HG03439 (cell line): Measurements from ENCODE around the gene ZNF552.
A peak's percentile ranks its signal among the peaks of the same experiment; 100 is the strongest.
"Not testable (repeated sequence)": the region's sequence is repeated elsewhere in the genome, so short reads cannot be mapped to it uniquely, and the experiment has no call there.

ENCODE experiments used
- ATAC-seq: cut with Tn5 transposase; IDR thresholded peaks from one replicate; pipeline ENCODE4 v1.9.1; 2021; ENCODE audit warnings: mild to moderate bottlenecking, moderate library complexity; ENCODE audit not compliant: unreplicated experiment

Gene ZNF552

DNA sequence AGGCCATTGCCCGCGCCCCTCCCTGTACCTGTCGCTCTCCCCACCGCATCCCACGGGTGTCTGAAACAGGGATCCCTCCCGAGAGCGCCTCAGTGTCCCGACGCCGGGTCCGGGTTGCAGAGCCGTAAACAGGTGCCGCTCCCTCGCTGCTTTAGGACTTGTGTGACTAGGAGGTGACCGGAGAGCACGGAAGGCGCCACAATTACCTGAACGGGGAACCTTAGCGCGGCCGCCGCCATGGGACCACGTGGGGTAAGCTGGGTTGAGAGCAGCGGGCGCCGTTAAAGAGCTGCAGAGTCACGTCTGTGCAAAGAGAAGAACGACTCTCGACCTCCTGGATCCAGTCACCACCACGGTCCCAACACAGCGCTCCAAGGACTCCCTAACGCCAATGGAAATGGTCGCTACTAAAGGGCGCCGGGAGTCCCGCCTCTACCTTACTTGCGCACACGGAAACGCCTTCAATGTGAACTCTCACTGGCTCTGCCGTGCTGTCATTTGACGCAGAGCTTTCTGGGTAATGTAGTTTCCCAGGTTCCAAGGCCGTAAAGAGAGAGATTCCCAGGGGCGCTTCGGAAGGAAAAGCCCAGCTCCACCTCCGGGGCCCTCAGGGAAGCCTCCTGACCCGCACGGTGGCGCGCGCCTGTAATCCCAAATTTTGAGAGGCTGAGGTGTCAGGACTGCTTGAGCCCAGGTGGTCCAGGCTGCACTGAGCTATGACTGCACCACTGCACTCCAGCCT is at the start of gene ZNF552:
Gene ZNF552, minus strand, starts transcription at position 409 of the 742 bp plus-strand sequence. Its CDS starts 170 bp downstream, at position 239.
- ATAC-seq, result peak; percentile 61

DNA sequence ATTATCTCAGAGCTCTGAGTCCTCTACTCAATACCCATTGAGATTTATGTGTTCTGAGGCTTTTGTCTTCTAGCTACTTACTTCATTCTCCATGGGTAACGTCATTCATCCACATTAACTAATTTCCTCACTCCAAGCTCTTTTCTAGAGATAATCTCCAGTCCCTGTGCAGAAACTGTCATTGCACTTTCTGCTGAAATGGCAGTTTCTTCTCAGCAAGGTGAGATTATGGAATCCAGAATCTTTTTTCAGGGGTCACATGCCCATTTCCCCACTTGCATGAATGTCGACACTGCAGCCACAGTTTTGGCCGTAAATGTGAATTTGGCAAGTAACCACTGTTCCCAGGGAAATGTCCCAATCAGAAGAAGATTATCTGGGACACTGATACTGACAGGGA is 47.6 kb upstream of the ZNF552 start:
- not testable (repeated sequence) for ATAC-seq

DNA sequence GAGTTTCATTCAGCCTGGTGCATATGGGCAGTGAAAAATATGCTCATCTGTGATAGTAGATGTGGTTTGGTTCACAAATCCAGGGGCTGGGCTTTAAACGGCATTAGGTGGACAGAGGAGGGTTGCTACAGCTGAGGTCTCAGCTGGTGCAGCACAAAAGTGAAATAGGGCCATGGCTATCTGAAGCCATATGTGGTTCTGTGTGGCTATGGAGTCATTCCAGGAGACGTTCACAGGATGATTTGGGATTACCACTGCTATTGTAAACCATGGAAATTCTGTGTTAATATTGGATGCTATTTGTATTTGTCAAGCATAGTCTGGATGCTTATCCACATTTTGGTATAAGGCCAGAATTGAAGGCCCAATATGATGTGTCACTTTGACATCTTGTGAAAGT is 39.4 kb upstream of the ZNF552 start:
- ATAC-seq, result not testable (repeated sequence)

DNA sequence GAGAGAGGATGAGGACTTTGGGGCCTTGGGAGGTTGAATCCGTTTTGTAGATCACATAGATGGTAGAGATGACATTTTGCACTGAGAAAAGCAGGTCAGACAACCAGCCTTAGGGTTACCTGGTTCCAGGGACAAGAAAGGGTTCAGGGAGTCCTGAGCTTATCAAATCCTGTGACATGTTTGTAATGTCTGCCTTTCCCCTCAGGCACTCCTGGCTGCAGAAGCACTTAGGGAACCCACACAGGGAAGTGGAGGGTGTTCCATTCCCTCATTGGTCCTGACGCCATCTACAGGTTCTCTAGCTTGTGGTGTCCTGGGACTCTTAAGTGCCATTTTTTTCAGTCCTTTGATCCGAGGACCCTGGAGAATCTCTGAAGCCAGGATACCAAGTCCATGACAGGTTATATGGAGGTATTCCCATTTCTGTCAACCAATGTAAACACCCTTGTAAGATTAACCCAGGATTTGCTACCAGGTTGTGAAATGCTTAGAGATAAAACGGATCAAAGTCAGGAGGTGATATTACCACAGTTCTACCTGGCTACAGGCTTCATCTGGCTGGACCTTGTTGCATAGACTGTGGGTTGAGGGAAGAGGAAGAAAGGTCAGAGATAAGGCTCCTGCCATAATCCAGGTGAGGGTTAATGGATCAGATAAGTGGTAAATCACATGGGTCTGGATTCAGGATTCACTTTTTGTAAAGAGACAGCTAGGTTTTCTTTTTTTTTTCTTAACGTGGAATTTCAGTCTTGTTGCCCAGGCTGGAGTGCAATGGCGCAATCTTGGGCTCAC is 37.3 kb upstream of the ZNF552 start:
- not testable (repeated sequence) for ATAC-seq

DNA sequence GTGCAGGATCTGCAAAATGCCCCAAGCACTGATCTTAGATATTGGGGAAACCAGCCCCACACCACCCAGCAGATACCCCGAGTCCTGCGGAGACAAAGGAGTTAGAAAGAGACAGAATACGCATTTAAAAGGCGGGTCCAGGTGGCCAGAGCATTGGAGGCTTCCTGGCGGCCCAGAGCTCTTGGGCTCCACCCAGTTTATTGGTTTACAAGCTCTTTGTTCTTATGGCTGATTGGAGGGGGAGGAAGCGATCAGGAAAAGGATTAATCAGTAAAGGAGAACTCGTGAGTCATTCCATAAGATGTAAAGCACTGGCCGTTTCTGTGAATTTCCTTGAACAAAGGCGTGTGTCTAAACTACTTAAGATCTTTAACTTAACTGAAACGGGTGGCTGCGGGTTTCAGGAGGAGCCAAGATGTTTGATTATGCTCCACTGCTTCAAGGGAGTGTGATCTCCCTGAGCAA is 35.9 kb upstream of the ZNF552 start:
- ATAC-seq, result no peak

DNA sequence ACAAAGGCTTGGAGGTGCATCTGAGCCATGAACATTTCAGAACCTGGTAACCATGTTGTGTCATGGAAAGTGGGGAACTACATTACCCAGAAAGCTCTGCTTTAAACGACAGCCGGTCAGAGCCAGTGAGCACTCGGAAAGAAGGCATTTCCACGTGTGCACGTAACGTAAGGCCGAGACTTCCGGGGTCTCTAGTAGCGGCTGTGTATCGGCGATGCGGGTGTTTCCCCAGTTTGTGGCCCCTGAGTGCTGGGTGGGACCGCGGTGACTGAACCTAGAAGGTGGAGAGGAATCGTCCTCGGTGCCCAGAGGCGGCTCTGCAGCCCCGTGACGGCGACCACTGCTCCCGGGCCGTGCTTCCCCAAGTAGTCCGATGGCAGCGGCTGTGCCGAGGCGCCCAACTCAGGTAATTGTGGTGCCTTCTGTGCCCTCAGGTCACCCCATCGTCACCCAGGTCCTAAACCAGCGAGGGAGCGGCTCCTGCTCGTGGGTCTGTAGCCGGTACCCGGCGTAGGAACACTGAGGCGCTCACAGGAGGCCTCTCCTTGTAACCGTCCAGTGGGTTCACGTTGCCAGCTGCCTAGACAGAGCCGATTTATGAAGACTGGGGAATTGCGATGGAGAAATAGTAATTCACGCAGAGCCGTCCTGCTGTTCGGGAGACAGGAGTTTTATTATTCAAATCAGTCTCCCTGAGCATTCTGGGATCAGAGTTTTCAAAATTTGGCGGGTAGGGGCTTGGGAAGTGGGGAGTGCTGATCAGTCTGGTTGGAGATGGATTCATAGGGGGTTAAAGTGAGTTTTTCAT is 35.2 kb upstream of the ZNF552 start, which contains the start of gene ZNF587:
Gene ZNF587, plus strand, starts transcription at position 194 of the 808 bp plus-strand sequence. Its CDS starts 180 bp downstream, at position 374.
- ATAC-seq, result peak; percentile 92

DNA sequence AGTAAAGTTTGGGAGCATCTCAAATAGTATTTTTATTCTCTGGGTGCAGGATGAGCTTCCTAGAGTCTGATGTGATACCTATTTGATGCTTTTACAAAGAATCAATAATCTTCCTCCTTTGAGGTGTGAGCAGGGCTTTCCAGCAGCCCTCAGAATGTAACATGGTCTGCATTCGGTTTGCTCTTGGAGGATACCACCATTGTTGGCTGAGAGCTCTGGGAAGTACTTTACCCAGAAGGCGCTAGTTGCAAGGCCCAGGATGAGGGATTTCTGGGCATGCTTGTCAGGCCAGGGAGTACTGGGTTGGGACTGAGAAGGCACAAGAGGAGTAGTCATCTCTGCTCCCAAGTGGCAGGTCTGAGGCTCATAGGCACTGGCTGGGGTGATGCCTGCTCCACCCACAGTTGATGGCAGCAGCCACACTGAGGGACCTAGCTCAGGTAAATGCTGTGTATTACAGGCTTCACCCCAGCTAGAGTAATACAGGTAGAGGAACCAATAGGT is 34.5 kb upstream of the ZNF552 start:
- ATAC-seq, result peak; percentile 18

DNA sequence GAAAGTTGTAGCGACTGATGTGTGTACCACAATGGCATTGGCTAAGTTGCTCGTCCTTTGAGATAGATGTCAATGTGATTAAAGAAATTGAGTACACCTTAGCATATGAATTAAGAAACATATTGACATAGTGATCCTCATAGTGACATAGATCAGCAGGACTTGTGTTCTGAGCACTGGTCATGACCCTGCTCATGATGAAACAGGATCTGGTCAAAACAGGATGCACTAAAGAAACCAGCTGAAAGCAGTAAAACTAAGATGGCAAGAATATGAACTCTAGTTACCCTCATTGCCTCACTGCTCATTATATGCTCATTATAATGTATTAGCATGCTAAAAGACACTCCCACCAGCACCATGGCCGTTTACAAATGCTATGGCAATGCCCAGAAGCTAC is 32.5 kb upstream of the ZNF552 start:
- ATAC-seq, result not testable (repeated sequence)

DNA sequence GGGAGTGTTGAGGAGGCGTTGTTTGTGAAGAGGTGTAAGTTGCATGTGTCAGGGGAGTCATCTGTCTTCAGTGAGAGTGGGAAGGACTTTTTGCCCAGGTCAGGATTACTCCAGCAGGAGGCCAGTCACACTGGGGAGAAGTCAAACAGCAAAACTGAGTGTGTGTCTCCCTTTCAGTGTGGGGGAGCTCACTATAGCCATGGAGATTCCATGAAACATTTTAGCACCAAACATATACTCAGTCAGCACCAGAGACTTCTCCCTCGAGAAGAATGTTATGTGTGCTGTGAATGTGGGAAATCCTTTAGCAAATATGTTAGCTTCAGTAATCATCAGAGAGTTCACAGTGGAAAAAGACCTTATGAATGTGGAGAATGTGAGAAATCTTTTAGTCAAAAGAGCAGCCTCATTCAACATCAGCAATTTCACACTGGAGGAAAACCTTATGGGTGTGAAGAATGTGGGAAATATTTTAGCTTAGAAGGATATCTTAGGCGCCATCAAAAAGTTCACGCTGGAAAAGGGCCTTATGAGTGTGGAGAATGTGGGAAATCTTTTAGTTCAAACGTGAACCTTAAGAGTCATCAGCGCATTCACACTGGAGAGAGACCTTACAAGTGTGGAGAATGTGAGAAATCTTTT is 26.5 kb upstream of the ZNF552 start:
- ATAC-seq, result no peak

DNA sequence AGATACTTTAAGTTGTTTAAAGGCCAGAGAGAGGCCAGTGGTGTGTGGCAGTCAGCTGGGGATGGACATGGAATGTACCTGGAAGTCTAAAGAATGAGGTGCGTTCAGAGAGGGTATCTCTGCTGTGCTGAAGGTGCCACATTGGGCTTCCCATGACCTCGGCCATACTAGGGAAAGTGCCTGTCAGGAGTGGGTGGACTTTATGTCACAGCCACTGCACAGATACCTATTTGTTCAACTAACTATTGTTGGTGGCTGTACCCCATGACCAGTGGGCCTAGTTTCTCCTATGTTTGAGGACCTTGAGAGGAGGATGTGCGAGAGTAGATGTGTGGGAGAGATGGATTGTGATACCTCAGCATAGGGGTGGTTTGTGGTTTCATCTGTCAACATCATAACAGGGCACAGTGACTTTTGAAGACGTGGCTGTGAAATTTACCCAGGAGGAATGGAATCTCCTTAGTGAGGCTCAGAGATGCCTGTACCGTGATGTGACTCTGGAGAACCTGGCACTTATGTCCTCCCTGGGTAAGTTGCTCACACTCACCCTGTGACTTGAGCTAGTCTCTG is 24.0 kb upstream of the ZNF552 start:
- not testable (repeated sequence) for ATAC-seq

DNA sequence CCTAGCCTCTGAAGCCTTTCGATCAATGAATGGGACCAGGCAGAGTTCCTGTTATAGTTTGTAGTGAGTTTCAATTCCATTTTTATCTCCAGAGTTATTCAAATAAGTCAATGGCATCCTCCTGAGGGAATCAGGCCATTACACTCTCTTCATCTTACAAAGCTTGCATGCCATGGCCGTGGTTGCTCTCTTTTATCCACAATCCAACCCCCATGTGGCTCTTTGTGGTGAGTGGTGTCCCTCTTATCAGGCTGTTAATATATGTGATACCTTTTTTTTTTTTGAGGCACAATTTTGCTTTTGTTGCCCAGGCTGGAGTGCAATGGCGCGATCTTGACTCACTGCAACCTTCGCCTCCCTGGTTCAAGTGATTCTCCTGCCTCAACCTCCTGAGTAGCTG is 22.3 kb upstream of the ZNF552 start:
- not testable (repeated sequence) for ATAC-seq

DNA sequence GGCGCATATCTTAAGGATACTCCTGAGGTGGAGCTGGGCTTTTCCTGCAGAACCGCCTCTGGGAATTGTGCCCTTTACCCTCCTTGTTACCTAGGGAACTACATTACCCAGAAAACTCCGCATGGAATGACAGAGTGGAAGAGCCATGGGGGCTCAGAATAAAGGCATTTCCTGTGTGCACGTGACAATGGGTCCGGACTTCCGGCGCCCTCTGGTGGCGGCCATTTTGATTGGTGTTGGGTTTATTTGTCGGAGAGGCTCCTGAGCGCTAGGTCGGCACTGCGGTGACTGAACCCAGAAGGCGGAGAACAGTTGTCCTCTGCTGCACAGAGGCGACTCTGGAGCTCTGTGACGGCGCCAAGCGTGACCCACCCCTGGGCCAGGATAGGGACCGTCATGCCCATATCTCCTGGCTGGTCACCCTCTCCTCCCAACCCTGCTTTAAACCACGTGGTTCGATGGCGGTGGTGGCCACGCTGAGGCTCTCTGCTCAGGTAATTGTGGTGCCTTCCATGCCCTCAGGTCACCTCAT is 15.4 kb upstream of the ZNF552 start, which contains the start of gene ZNF587B:
Gene ZNF587B, plus strand, starts transcription at position 229 of the 532 bp plus-strand sequence. Its CDS starts 230 bp downstream, at position 459.
- ATAC-seq, result no peak

DNA sequence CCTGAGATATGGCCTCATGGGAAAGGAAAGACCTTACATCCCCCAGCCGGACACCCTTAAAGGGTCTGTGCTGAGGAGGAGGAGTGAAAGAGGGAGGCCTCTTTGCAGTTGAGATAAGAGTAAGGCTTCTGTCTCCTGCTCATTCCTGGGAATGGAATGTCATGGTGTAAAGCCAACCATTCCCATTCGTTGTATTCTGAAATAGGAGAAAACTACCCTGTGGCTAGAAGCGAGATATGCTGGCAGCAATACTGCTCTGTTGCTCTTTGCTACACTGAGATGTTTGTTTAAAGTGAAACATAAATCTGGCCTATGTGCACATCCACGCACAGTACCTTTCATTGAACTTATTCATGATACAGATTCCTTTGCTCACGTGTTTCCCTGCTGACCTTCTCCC is 14.6 kb upstream of the ZNF552 start:
- no peak for ATAC-seq

DNA sequence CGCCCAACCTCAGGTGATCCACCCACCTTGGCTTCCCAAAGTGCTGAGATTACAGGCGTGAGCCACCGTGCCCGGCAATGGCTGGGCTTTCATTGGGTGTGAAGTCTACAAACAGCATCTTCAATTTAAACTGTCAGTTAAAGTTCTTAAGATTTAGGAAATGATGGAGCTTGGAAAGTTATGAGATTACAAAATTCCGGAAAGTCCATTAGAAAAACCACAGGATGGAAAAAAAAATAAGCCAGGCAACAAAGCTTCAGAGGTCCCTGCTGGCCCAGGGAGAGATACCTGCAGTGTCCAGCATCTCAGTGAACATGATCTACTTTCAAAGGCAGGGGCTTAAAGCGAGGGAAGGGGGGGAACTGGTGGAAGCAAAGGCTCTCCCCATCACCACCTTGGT is 10.8 kb upstream of the ZNF552 start:
- no peak for ATAC-seq

DNA sequence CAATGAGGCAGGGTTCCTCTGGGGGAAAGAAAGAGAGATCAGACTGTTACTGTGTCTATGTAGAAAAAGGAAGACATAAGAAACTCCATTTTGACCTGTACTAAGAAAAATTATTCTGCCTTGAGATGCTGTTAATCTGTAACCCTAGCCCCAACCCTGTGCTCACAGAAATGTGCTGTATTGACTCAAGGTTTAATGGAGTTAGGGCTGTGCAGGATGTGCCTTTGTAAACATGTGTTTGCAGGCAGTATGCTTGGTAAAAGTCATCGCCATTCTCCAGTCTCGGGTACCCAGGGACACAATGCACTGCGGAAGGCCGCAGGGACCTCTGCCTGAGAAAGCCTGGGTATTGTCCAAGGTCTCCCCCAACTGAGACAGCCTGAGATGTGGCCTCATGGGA is 8.9 kb upstream of the ZNF552 start:
- not testable (repeated sequence) for ATAC-seq

DNA sequence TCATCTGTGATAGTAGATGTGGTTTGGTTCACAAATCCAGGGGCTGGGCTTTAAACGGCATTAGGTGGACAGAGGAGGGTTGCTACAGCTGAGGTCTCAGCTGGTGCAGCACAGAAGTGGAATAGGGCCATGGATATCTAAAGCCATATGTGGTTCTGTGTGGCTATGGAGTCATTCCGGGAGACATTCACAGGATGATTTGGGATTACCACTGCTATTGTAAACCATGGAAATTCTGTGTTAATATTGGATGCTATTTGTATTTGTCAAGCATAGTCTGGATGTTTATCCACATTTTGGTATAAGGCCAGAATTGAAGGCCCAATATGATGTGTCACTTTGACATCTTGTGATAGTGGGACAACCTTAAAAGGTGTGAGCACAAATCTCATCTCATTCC is 8.4 kb upstream of the ZNF552 start:
- ATAC-seq, result not testable (repeated sequence)

DNA sequence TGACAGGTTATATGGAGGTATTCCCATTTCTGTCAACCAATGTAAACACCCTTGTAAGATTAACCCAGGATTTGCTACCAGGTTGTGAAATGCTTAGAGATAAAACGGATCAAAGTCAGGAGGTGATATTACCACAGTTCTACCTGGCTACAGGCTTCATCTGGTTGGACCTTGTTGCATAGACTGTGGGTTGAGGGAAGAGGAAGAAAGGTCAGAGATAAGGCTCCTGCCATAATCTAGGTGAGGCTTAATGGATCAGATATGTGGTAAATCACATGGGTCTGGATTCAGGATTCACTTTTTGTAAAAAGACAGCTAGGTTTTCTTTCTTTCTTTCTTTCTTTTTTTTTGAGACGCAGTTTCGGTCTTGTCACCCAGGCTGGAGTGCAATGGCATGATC is 6.8 kb upstream of the ZNF552 start:
- ATAC-seq, result not testable (repeated sequence)

DNA sequence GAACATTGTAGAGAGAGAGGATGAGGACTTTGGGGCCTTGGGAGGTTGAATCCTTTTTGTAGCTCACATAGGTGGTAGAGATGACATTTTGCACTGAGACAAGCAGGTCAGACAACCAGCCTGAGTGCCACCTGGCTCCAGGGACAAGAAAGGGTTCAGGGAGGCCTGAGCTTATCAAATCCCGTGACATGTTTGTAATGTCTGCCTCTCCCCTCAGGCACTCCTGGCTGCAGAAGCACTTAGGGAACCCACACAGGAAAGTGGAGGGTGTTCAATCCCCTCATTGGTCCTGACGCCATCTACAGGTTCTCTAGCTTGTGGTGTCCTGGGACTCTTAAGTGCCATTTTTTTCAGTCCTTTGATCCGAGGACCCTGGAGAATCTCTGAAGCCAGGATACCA is 6.4 kb upstream of the ZNF552 start:
- ATAC-seq, result not testable (repeated sequence)

DNA sequence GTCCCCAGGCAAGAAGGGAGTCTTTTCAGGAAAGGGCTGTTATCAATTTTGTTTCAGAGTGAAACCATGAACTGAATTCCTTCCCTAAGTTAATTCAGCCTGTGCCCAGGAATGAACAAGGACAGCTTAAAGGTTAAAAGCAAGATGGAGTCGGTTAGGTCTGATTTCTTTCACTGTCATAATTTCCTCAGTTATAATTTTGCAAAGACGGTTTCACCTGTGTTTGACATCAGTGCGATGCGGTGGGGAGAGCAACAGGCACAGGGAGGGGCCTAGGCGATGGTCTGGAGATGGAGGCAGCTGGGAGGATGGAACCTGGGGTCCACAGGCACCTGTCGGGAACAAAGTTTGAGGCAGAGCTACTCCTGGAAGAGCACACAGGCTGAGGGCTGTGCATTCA is 5.9 kb upstream of the ZNF552 start:
- ATAC-seq, result no peak
